ENCODE results near the gene LCORL. TPM values are rescaled to one million over a fixed set of nuclear protein-coding genes. Genes with fewer than 3 reads are reported as not detected.

LCORL gene
- total and polyA plus RNA-seq, 9 of the 15 experiments (the other 6 are each of a cell fraction or from before 2014, with no cell fraction given): 3.1 to 24.5 (median 11.1) TPM

GRCh38 chr4:18020671-18021469 lies 685 bp downstream of the LCORL start (continued):
- TF ChIP-seq MGA (IDR thresholded peaks at IDR 0.05) (no peak), ELF4 (CRISPR knock-in tag; IDR thresholded peaks at IDR 0.05) (no peak), BCL6 (CRISPR knock-in tag; IDR thresholded peaks at IDR 0.05) (no peak), SNIP1 (IDR thresholded peaks at IDR 0.05; ENCODE audit: low read depth) (no peak), ZNF165 (CRISPR knock-in tag; IDR thresholded peaks at IDR 0.05; ENCODE audit: borderline replicate concordance) (no peak), GABPA (tag; conservative IDR thresholded peaks at IDR 0.05; ENCODE audit: low read depth) (no peak), FOXM1 (IDR thresholded peaks at IDR 0.05; ENCODE audit: low read depth) (peak; percentile 61), FOXM1 (CRISPR knock-in tag; IDR thresholded peaks at IDR 0.05; ENCODE audit: low read depth) (no peak), GABPB1 (CRISPR knock-in tag; IDR thresholded peaks at IDR 0.05) (no peak), CBX8 (IDR thresholded peaks at IDR 0.05; ENCODE audit: borderline replicate concordance, extremely low read depth, low read depth, low read length, poor library complexity, severe bottlenecking) (no peak), TCF15 (CRISPR knock-in tag; IDR thresholded peaks at IDR 0.05) (no peak), KDM5B (IDR thresholded peaks at IDR 0.05; ENCODE audit: insufficient replicate concordance, low read depth, low read length) (peak; percentile 11), RBBP5 (IDR thresholded peaks at IDR 0.05; ENCODE audit: borderline replicate concordance, insufficient read depth, low read length, poor library complexity, severe bottlenecking) (peak; percentile 42), XRCC5 (IDR thresholded peaks at IDR 0.05; ENCODE audit: low read depth, low read length) (no peak), PHF8 (IDR thresholded peaks at IDR 0.05; ENCODE audit: borderline replicate concordance, low read length) (no peak), MEF2D (tag; conservative IDR thresholded peaks at IDR 0.05; ENCODE audit: low read depth) (no peak)

Measured in K562 (cell line).